ENCODE data around the gene MAPK1. TPM values are rescaled to one million over a fixed set of nuclear protein-coding genes. Genes with fewer than 3 reads are reported as not detected.
A peak's percentile ranks its signal among the peaks of the same experiment; 100 is the strongest.
"Not testable (repeated sequence)": the region's sequence is repeated elsewhere in the genome, so short reads cannot be mapped to it uniquely, and the experiment has no call there.

Gene MAPK1
- total RNA-seq, 1 experiment from 2014 or later, result 50.0 TPM

GRCh38 chr22:21882754-21883333, 15.4 kb upstream of the MAPK1 start:
- DNase-seq (ENCODE audit: extremely low read depth, low read depth), result not testable (repeated sequence)

- no peak for DNase-seq (ENCODE audit: extremely low read depth, low read depth)
Observed at GRCh38 chr22:21881841-21882753, 14.7 kb upstream of the MAPK1 start.

DNA sequence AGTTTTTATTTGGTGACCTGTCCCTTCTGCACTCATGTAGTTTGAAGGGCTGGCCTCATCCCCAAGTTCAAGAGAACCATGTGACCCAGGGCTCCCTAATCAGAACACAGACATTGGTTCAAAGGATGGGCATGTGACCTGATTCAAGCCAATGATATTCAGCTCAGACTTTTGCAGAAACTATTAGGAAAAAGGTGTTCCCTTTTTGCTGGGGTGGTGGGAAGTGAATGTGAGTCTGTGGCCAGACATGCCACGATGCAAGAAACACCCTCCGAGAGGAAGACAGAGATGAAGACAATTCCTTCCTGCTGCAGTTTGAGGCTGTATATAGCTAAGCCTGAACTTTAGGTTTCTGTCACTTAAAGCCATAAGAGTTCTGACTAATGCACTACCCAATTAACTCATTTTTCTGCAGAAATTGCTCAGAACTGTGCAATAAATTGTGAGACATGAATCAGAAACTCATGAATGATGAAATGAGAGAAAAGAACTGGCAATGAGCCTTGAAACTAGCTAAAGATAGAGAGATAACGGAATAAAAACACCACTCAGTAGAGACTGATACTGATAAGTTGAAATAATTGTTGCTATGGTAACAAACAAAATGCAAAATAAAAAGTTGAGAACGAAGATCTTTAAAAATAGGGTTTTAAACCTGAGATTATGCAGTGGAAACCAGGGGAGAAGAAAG, 9.2 kb upstream of the MAPK1 start:
- DNase-seq (ENCODE audit: extremely low read depth, low read depth), result peak; percentile 6

DNA sequence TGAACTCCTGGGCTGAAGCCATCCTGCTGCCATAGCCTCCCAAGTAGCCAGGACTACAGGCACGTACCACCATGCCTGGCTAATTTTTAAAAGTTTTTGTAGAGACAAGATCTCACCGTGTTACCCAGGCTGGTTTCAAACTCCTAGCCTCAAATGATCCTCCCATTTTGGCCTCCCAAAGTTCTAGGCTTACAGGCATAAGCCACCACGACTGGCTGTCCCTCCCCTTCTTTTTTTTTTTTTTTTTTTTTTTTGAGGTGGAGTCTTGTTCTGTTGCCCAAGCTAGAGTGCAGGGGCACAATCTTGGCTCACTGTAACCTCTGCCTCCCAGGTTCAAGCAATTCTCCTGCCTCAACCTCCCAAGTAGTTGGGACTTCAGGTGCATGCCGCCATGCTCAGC, 7.5 kb upstream of the MAPK1 start:
- DNase-seq (ENCODE audit: extremely low read depth, low read depth), result not testable (repeated sequence)

GRCh38 chr22:21873619-21874018, 6.2 kb upstream of the MAPK1 start:
- DNase-seq (ENCODE audit: extremely low read depth, low read depth), result no peak

GRCh38 chr22:21872741-21873140, 5.3 kb upstream of the MAPK1 start:
- not testable (repeated sequence) for DNase-seq (ENCODE audit: extremely low read depth, low read depth)

DNA sequence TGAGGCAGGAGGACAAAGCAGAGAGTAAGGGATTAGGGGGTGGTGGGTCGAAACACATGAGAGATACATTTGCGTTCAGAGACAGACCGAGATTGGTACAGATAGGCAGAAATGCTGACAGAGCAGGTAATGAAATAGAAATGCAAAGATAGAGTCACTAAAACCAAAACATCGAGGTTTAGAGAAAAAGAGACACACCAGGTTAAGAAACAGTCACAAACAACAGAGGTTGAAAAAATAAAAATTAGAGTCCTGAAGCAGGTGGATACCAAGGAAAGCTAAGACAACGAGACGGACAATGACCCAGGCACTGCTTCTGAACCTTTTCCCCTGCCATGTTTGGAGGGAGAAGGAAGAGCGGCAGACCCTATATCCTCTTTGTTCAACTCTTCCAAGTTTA, 1.2 kb upstream of the MAPK1 start:
- no peak for DNase-seq (ENCODE audit: extremely low read depth, low read depth)

DNA sequence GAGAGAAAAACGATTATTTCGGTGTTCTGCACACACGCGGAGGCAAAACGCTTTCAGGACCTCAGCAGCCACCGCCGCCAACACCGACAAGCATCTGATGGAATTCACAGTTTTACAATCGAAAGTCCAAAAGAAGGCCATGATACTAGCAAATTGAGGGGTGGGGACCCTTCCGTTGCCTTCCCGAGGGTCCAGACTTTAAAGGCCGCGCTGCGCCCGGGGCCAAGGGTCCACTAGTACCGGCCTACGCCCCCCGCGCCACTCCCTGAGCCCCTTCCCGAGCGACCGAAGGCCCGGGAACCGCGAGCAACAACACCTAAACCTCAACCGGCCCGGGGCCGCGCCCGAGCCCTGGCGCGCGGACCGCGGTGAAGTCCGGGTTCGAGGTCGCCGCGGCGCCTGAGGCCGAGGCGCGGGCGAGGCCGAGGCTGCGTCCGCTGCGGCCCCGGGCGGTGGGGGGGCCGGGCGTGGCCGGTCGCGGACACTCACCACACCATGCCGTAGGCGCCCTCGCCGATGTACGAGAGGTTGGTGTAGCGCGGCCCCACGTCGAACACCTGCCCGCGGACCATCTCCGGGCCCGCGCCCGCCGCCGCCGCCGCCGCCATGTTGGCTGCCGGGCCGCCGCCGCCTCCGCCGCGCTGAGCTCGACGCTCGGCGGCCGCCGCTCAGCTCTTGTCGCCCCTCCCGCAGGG, 465 bp downstream of the MAPK1 start:
- no peak for DNase-seq (ENCODE audit: extremely low read depth, low read depth)

DNA sequence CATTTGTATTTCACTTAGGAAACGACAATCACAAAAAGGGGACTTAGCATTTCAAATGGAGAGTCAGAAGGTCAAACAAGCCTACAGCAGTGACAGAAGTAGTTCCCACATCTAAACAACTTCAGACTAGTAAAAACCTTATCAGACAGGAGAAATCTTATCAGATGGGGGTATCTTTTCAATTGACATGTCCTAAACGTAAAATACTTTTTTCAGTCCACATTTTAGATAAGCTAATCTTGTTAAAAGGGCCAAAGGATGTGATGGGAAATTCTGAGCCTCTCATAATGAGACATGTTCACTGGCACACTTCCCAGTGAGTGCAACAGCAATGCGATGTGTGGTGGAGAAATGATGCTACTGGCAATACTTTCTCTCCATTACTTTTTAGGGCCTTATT, 2.4 kb downstream of the MAPK1 start:
- peak; percentile 4 for DNase-seq (ENCODE audit: extremely low read depth, low read depth)

- no peak for DNase-seq (ENCODE audit: extremely low read depth, low read depth)
Observed at GRCh38 chr22:21862386-21863245, 4.8 kb downstream of the MAPK1 start.

GRCh38 chr22:21861851-21862250, 5.6 kb downstream of the MAPK1 start:
- DNase-seq (ENCODE audit: extremely low read depth, low read depth), result no peak

- DNase-seq (ENCODE audit: extremely low read depth, low read depth), result no peak
Observed at GRCh38 chr22:21861264-21861848, 6.1 kb downstream of the MAPK1 start.

GRCh38 chr22:21860491-21861039, 6.9 kb downstream of the MAPK1 start:
- DNase-seq (ENCODE audit: extremely low read depth, low read depth), result no peak

DNA sequence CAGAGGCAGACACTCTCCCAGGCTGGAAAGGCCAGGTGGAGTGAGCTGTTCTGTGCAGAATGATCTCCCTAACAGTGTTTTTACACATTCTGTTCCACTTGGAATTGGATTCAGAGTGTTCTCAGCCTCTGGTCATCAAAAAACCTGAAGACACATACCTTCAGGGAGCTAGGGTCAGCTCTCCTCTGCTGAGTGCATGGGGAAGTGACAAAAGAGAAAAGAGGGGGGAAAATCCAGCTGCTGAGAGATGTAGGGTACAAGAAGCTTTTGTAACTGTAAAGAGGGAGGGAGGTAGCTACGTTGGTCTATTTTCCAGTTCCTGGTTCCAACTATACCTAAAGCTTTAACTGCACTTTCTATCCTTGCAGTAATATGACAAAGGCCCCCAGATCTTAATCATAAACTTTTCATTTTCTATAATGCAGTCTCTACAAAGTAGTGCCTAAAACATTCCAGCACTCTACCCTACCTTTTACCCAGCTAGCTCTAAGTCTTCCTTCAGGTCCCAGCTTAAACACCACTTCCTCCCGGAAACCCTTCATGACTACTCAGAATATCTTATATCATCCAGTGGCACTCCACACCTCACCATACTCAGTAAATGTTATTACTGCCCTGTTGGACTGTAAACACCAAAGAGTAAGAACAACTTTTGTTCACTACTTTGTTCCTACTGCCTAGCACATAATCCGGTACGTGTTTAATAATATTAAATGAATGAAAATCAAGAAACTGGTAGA, 9.2 kb downstream of the MAPK1 start:
- no peak for DNase-seq (ENCODE audit: extremely low read depth, low read depth)

DNA sequence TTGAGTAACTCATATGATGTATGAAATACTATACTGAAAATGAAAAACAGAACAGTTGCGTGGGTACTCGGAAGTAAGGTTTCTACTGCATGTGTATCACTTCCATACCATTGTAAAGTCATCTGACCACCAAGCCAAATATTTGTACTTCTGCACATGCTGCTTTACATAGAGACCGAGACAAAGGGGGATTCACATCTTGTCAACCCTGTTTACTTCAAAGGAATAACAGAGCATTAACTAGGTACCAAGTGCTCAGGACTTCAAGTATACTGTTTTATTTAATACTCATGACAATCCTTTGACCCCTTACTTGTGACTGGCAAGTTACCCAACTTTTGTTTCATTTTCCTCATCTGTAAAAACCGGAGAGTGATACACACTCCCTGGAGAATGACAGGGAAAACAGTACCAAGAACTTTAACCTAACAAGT, 9.9 kb downstream of the MAPK1 start:
- DNase-seq (ENCODE audit: extremely low read depth, low read depth), result no peak

GRCh38 chr22:21856868-21857267, 10.6 kb downstream of the MAPK1 start:
- DNase-seq (ENCODE audit: extremely low read depth, low read depth), result no peak

DNA sequence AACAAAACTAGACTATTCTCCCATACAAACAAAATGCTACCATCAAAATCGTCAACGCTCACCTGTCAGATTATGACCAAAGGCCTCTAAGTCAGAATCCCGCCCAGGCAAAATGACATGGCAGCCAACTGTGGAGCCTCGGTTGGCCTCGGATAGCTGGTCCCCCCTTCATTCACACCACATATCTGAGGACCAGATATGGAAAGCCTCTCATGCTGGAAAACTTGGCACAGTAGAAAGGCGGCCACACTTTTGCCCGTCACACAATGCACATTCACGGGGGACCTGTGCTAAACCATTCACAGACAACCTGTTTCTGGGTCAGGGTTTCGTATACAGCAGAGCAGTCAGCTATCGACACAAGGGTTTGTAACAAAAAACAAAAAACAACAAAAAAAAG, 11.2 kb downstream of the MAPK1 start:
- DNase-seq (ENCODE audit: extremely low read depth, low read depth), result no peak

DNA sequence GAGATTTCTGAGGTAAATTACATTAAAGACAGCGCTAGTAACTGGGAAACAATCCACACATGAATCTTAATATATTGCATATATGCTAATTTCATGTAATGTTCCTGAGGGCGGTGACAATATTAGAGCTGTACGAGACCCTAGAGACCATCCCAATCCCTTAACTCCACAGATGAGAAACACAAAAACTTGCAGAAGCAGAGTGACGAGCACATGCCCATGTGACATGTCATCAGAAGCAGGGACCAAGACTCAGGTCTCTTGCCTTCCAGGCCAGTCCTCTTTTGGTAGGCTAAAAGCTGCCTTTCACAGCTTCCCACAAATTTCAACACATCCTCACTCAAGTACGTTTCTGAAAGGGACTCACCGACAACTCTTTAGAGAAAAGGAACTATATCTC, 11.8 kb downstream of the MAPK1 start:
- no peak for DNase-seq (ENCODE audit: extremely low read depth, low read depth)

DNA sequence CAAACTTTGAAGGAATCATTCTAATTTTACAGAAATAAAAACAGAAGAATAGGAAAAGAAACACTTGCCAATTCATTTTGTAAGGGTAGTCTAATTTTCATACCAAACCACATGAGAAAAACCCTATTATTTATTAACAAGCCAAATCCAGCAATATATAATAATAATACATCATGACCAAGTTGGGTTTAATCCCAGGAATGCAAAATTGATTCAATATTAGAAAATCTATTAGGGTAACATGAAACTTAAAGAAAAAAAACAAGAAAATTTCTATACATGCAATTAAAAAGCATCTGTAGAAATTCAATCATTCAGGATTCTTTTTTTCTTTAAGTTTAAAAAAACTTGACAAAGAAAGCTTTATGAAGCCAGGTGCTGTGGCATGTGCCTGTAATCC, 16.8 kb downstream of the MAPK1 start:
- DNase-seq (ENCODE audit: extremely low read depth, low read depth), result no peak

Data from NCI-H460 (cell line).